ENCODE measurements around the gene DNMT3A. TPM values are rescaled to one million over a fixed set of nuclear protein-coding genes. Genes with fewer than 3 reads are reported as not detected.

Gene DNMT3A
- total RNA-seq, 1 experiment from 2014 or later = 12.2 TPM

DNA sequence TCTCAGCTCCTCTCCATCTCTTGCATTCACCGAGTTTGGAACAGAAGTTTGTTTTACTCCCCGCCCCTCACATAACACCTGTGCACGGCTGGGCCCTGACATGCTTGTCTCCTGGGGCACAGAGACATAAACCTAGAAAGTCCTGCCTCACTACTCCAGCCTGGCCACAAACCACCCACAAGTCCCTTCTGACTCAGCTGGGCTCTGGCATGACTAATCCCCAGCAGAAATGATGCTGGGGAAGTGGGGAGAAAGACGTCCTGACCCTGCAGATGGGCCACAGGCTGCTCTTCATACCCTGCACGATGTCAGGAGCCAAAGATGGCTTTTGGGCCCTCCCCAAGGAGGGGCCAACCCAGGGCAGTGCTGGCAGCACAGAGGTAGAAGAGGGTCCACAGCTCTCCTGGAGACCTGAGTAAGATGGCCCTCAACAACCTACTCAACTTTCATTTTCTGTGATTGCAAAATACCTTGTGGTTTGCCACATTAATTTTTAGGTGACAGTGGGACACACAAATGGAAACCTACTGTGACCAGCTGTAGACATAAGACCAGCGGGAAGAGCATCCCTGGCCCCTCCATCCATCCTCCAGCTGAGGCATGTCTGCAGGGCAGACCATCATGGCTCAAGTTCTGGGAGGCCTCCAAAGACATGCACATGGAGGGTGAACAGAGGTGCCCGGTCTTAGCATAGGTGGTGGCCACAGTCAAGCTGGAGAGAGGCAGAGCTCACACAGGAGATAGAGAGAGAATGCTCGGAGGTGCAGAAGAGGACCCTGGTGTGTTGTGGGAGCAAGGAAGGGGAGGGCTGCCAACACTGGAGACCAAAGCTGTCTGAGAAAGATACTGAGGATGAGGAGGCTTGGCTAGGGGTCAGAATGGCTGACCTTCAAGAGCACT lies 40.0 kb downstream of the DNMT3A start:
- ATAC-seq = peak; percentile 97
- CTCF ChIA-PET = no interaction called here
- intact Hi-C loops (cut with micrococcal nuclease) = no loop called here

DNA sequence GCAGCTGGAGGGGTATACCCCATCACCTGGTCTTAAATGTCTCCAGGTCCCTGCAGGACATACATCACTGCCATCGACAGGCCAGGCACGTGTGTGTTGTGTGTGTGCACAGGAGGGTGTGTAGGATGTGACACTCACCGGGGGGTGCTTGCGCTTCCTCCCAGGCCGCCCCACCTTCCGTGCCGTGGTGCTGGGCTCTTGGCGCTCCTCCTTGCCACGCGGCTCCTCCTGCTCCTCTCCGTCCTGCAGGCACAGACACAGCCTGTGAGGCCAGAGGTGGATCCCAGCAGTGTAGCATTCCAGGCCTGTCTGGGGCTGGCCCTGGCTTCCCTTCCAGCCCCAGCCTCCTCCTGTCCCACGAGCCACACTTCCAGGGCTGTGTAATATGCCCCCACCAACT lies 41.7 kb downstream of the DNMT3A start:
- intact Hi-C loops (cut with micrococcal nuclease) = no loop called here
- H3F3A ChIP-seq (ENCODE audit: low read length, unreplicated experiment) = no peaks in the 10 kb centered on the region
- DNase-seq (no peak), ATAC-seq (no peak)
- ChIA-PET CTCF (no interaction called here), POLR2A (ENCODE audit: unreplicated experiment) (no interaction called here)
- H3K27me3 ChIP-seq (ENCODE audit: low read length) = no peaks in the 10 kb centered on the region
- no peaks in the 10 kb centered on the region for H3K9me2 ChIP-seq (replicated peaks; ENCODE audit: low read length)
- H3K27ac ChIP-seq (ENCODE audit: low read length) = no peak overlapping the region
- H2AFZ ChIP-seq (ENCODE audit: low read length) = no peak overlapping the region
- no peak overlapping the region for H3K9ac ChIP-seq (ENCODE audit: low read length)
- no peaks in the 10 kb centered on the region for H4K20me1 ChIP-seq (ENCODE audit: low read length)
- no peaks in the 10 kb centered on the region for H3K9me3 ChIP-seq (ENCODE audit: low read length)
- H3K4me3 ChIP-seq (ENCODE audit: low read length) = no peak overlapping the region
- TF ChIP-seq, protein P1, sequence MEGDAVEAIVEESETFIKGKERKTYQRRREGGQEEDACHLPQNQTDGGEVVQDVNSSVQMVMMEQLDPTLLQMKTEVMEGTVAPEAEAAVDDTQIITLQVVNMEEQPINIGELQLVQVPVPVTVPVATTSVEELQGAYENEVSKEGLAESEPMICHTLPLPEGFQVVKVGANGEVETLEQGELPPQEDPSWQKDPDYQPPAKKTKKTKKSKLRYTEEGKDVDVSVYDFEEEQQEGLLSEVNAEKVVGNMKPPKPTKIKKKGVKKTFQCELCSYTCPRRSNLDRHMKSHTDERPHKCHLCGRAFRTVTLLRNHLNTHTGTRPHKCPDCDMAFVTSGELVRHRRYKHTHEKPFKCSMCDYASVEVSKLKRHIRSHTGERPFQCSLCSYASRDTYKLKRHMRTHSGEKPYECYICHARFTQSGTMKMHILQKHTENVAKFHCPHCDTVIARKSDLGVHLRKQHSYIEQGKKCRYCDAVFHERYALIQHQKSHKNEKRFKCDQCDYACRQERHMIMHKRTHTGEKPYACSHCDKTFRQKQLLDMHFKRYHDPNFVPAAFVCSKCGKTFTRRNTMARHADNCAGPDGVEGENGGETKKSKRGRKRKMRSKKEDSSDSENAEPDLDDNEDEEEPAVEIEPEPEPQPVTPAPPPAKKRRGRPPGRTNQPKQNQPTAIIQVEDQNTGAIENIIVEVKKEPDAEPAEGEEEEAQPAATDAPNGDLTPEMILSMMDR (conservative IDR thresholded peaks at IDR 0.05; ENCODE audit: low read depth, low read length) = no peak
- TF ChIP-seq EZH2phosphoT487 (IDR thresholded peaks at IDR 0.05; ENCODE audit: borderline replicate concordance, low read length) (no peak), EZH2 (IDR thresholded peaks at IDR 0.05; ENCODE audit: low read length, unreplicated experiment) (no peak)
- no peaks in the 10 kb centered on the region for H3K36me3 ChIP-seq (ENCODE audit: low read depth, low read length)
- H3K4me1 ChIP-seq (ENCODE audit: insufficient read depth, low read length) = peaks cover 22% of the 10 kb centered on the region
- BruUV-seq (replicated peaks) = no TSS peak
- no peaks in the 10 kb centered on the region for H3K79me2 ChIP-seq (ENCODE audit: low read length)
- H3K4me2 ChIP-seq (ENCODE audit: low read length) = no peak overlapping the region

More for the DNA sequence above, 40.0 kb downstream of the DNMT3A start:
- no peak overlapping the region for H3K4me3 ChIP-seq (ENCODE audit: low read length)
- DNase-seq = peak; percentile 86
- H3K4me1 ChIP-seq (ENCODE audit: insufficient read depth, low read length) = peaks cover 15% of the 10 kb centered on the region
- no peak overlapping the region for H3K27ac ChIP-seq (ENCODE audit: low read length)
- no peaks in the 10 kb centered on the region for H3F3A ChIP-seq (ENCODE audit: low read length, unreplicated experiment)
- no peaks in the 10 kb centered on the region for H3K9me3 ChIP-seq (ENCODE audit: low read length)
- POLR2A ChIA-PET (ENCODE audit: unreplicated experiment) = no interaction called here
- H3K4me2 ChIP-seq (ENCODE audit: low read length) = peak overlapping the region; percentile 27
- no peaks in the 10 kb centered on the region for H3K9me2 ChIP-seq (replicated peaks; ENCODE audit: low read length)
- no peaks in the 10 kb centered on the region for H3K27me3 ChIP-seq (ENCODE audit: low read length)
- no peaks in the 10 kb centered on the region for H3K36me3 ChIP-seq (ENCODE audit: low read depth, low read length)
- no peaks in the 10 kb centered on the region for H3K79me2 ChIP-seq (ENCODE audit: low read length)
- TF ChIP-seq EZH2 (IDR thresholded peaks at IDR 0.05; ENCODE audit: low read length, unreplicated experiment) (no peak), EZH2phosphoT487 (IDR thresholded peaks at IDR 0.05; ENCODE audit: borderline replicate concordance, low read length) (no peak)
- TF ChIP-seq, protein P1 (conservative IDR thresholded peaks at IDR 0.05; ENCODE audit: low read depth, low read length) = no peak
- no peaks in the 10 kb centered on the region for H4K20me1 ChIP-seq (ENCODE audit: low read length)
- no peak overlapping the region for H3K9ac ChIP-seq (ENCODE audit: low read length)
- BruUV-seq (replicated peaks) = no TSS peak
- no peak overlapping the region for H2AFZ ChIP-seq (ENCODE audit: low read length)

DNA sequence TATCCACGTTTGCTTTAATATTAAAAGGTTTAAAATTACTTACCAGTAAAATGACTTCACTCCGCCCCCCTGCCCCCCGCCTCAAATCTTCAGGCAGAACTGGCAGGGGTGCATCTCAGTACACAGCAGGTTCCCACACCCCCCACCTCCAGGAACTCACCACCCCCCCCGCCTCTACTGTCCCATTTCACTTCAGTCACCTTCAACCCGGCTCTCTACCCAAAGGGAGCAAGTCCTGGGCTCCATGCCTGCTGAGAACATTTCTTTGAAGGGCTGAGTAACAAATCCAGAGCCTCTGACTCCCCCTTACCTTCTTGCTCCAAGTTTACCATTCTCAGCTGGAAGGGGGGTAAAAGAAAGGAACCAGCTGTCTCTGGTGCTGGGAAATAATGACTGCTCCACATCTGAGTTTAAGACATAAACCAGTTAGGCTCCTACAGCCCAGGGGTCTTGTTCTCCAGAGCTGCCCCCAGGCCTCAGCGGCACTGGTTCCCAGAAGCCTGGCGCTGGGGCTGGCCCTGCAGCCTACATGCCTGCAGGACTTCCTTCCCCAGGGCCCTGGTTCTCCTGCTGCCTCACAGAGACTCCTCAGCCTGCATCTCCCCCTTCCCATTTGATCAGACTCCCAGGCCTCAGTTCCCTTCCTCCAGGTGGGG lies 42.8 kb downstream of the DNMT3A start:
- BruUV-seq (replicated peaks) = no TSS peak
- CTCF ChIA-PET = no interaction called here
- TF ChIP-seq, protein P1 (conservative IDR thresholded peaks at IDR 0.05; ENCODE audit: low read depth, low read length) = no peak
- Histone ChIP-seq H3K27me3 (ENCODE audit: low read length) (no peaks in the 10 kb centered on the region), H3K36me3 (ENCODE audit: low read depth, low read length) (no peaks in the 10 kb centered on the region), H3K4me3 (ENCODE audit: low read length) (no peak overlapping the region), H3K9me3 (ENCODE audit: low read length) (no peaks in the 10 kb centered on the region), H4K20me1 (ENCODE audit: low read length) (no peaks in the 10 kb centered on the region), H3K4me1 (ENCODE audit: insufficient read depth, low read length) (peaks cover 23% of the 10 kb centered on the region), H3K27ac (ENCODE audit: low read length) (no peak overlapping the region), H2AFZ (ENCODE audit: low read length) (no peak overlapping the region), H3K79me2 (ENCODE audit: low read length) (no peaks in the 10 kb centered on the region), H3K4me2 (ENCODE audit: low read length) (no peak overlapping the region), H3F3A (ENCODE audit: low read length, unreplicated experiment) (no peaks in the 10 kb centered on the region), H3K9me2 (replicated peaks; ENCODE audit: low read length) (no peaks in the 10 kb centered on the region), H3K9ac (ENCODE audit: low read length) (no peak overlapping the region)
- ATAC-seq = no peak
- POLR2A ChIA-PET (ENCODE audit: unreplicated experiment) = no interaction called here
- intact Hi-C loops (cut with micrococcal nuclease) = no loop called here
- no peak for DNase-seq

Data from PC-3 (cell line).